ENCODE results near the gene NPRL2. TPM values are rescaled to one million over a fixed set of nuclear protein-coding genes. Genes with fewer than 3 reads are reported as not detected.

Gene NPRL2
- total RNA-seq, 1 experiment from 2014 or later = 35.4 TPM

- no peaks in the 10 kb centered on the region for H3K27me3 ChIP-seq (ENCODE audit: insufficient read depth, low read length)
- no peaks in the 10 kb centered on the region for H3K79me2 ChIP-seq (ENCODE audit: insufficient read depth, low read length)
- peaks cover 4 to 10% of the 10 kb centered on the region in 2 experiments; a peak in 2 of 4 replicates for H3K4me1 ChIP-seq (ENCODE audit: control insufficient read depth in 1 of 2, insufficient read depth in 2 of 2, low read length in 2 of 2)
- H3K4me3 ChIP-seq (replicated peaks in 1 of 2; ENCODE audit: low read depth in 1 of 2, low read length in 2 of 2) = no peak overlapping the region
- intact Hi-C loops (cut with micrococcal nuclease) = no loop called here
- H2AFZ ChIP-seq (ENCODE audit: low read depth, low read length, poor library complexity, severe bottlenecking) = no peak overlapping the region
- ChIA-PET POLR2A (no interaction called here), RAD21 (ENCODE audit: low non-redundant PET in 1 of 2, low total read pairs in 2 of 2, uncharacterized antibody in 2 of 2, unreplicated experiment in 2 of 2) (no interaction called here), CTCF (no interaction called here)
- H3K9me3 ChIP-seq (ENCODE audit: control insufficient read depth in 1 of 2, insufficient read depth in 1 of 2, low read depth in 1 of 2, low read length in 2 of 2) = no peaks in the 10 kb centered on the region
- H3K36me3 ChIP-seq (ENCODE audit: control insufficient read depth in 1 of 2, insufficient read depth in 2 of 2, low read length in 2 of 2) = no peaks in the 10 kb centered on the region
- no TSS peak for BruUV-seq (replicated peaks)
- DNase-seq (ENCODE audit: low read depth, low spot score) (no peak), ATAC-seq (no peak)
- H4K20me1 ChIP-seq (ENCODE audit: insufficient read depth) = no peaks in the 10 kb centered on the region
- TF ChIP-seq MAX (IDR thresholded peaks at IDR 0.05) (no peak), SP1 (IDR thresholded peaks at IDR 0.05; ENCODE audit: low read depth) (no peak), JUND (IDR thresholded peaks at IDR 0.05) (no peak), TCF7L2 (IDR thresholded peaks at IDR 0.05; ENCODE audit: borderline replicate concordance, extremely low read depth, insufficient read depth, insufficient read length) (no peak), EZH2phosphoT487 (IDR thresholded peaks at IDR 0.05; ENCODE audit: borderline replicate concordance) (no peak), CEBPB (IDR thresholded peaks at IDR 0.05; ENCODE audit: low read depth) (no peak), SIN3A (IDR thresholded peaks at IDR 0.05; ENCODE audit: low read depth) (no peak), YY1 (IDR thresholded peaks at IDR 0.05; ENCODE audit: extremely low read depth, insufficient replicate concordance, low read depth, low read length) (no peak), EZH2 (IDR thresholded peaks at IDR 0.05) (no peak), POLR2AphosphoS5 (IDR thresholded peaks at IDR 0.05; ENCODE audit: low read depth, low read length) (no peak), EGR1 (IDR thresholded peaks at IDR 0.05; ENCODE audit: low read depth) (no peak), ZNF274 (IDR thresholded peaks at IDR 0.05; ENCODE audit: low read depth, low read length) (no peak)
- TF ChIP-seq, protein P1, sequence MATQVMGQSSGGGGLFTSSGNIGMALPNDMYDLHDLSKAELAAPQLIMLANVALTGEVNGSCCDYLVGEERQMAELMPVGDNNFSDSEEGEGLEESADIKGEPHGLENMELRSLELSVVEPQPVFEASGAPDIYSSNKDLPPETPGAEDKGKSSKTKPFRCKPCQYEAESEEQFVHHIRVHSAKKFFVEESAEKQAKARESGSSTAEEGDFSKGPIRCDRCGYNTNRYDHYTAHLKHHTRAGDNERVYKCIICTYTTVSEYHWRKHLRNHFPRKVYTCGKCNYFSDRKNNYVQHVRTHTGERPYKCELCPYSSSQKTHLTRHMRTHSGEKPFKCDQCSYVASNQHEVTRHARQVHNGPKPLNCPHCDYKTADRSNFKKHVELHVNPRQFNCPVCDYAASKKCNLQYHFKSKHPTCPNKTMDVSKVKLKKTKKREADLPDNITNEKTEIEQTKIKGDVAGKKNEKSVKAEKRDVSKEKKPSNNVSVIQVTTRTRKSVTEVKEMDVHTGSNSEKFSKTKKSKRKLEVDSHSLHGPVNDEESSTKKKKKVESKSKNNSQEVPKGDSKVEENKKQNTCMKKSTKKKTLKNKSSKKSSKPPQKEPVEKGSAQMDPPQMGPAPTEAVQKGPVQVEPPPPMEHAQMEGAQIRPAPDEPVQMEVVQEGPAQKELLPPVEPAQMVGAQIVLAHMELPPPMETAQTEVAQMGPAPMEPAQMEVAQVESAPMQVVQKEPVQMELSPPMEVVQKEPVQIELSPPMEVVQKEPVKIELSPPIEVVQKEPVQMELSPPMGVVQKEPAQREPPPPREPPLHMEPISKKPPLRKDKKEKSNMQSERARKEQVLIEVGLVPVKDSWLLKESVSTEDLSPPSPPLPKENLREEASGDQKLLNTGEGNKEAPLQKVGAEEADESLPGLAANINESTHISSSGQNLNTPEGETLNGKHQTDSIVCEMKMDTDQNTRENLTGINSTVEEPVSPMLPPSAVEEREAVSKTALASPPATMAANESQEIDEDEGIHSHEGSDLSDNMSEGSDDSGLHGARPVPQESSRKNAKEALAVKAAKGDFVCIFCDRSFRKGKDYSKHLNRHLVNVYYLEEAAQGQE (IDR thresholded peaks at IDR 0.05; ENCODE audit: low read depth) = no peak
- no peaks in the 10 kb centered on the region for H3K9me2 ChIP-seq (ENCODE audit: insufficient read depth)
- no peak overlapping the region for H3K4me2 ChIP-seq (ENCODE audit: low read length)
- H3K27ac ChIP-seq (ENCODE audit: low read depth, low read length) = no peak overlapping the region
- H3K9ac ChIP-seq (ENCODE audit: low read length) = no peak overlapping the region
Observed at GRCh38 chr3:50373146-50374051, 22.8 kb upstream of the NPRL2 start.
